Measurements from ENCODE around the gene RAB11FIP4.

Gene RAB11FIP4

DNA sequence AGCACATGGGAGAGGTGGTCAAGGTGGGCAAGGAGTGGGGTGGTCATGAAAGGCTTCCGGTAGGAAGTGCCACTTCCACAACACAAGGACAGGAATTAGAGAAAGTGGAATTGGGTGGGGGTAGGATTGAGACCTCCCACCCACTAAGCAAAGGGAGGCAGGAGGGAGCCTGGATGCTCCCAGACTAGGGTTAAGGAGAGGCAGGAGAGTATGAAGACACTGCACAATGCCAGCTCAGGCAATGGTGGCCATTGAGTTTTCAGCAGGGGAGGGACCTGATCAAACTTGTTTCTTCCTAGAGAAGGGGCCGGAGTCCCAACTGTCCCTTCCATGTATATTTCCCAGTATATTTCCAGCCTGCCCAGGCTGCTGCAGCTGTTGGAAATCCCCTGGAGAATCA lies 3.1 kb upstream of the RAB11FIP4 start:
- no peak for DNase-seq

DNA sequence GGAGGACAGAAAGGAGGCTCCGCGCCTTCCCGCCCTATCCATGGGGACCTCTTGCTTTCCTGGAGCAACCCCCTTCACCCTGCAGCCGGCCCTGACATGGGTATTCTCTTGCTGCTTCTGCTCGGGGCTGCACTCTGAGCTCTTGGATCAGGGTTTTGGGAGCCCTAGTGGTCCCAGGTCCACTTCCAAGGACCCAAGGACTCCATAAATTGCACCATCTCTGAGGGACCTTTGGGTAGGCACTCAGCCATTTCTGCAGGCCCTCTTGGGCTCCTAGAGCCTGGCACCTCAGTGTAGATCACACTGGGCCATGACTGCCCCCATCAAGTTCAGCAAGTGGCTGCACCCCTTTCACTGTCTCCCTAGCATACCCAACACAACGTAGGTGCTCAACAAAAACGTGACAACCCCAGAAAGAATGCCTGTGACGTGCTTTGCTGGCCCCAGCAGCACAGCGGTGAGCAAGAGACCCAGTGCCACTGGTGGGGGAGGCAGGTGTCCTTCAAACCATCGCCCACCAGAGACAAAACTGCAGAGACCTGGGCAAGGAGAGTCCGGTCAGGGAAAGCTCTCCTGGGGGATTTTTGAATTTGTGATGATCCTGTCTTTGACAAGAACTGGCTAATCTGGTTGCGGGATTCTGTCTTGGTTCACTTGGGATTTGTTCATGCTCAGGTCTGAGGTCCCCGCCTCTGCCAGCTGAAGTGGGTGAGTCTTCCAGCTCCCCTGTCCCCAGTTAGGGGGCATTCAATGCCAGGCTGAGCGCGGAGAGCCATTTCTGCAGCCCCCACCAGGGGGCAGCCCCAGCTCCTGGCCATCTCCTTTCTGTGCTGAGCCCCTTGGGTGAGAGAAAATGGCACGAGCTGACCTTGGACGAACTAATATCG lies 2.5 kb upstream of the RAB11FIP4 start:
- peak; percentile 20 for DNase-seq

- no peak for DNase-seq
These were observed 1.7 kb upstream of the RAB11FIP4 start for GRCh38 chr17:31389657-31390381.

GRCh38 chr17:31390426-31390747 lies 1.1 kb upstream of the RAB11FIP4 start:
- no peak for DNase-seq

GRCh38 chr17:31390748-31391495 lies 553 bp upstream of the RAB11FIP4 start:
- no peak for DNase-seq

DNA sequence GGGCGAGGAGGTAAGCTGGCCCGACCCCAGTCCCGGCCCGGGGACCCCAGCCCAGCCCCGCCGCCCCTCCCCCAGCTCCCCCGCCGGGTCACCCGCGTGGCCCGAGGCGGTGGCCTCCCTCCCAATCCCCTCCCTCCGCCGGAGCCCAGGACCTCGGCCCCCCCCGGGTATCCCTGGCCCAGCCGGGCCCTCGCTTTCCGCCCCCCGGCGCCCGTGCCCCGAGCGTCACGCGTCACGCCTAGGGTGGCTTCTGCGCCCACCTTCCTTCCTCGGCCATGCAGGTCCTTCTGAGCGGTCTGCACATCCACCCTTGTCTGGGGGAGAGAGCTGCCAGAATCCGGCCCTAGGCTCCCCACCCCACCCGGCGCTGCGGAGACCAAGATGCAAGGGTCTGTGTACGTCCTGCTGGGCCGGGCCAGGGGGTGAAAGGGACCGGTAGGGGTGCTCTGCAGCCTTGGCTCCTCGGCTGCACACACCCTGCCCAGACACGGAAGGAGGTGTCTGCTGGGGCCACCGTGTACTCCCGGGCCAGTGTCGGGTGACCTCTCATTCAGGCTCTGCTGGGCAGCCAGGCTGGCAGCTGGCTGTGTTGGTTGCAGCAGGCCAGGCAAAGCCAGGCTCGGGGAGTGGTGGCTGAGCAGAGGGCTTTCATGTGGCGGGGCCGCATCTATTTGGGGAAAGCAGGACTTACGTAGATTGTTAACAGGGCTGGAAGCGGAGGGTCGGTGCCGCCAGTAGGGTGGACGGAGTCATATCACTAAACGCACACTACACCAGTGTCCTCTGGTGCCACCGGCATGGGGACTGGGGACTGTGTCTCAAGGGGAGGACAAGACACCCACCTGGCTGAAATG lies 754 bp downstream of the RAB11FIP4 start:
- no peak for DNase-seq

DNA sequence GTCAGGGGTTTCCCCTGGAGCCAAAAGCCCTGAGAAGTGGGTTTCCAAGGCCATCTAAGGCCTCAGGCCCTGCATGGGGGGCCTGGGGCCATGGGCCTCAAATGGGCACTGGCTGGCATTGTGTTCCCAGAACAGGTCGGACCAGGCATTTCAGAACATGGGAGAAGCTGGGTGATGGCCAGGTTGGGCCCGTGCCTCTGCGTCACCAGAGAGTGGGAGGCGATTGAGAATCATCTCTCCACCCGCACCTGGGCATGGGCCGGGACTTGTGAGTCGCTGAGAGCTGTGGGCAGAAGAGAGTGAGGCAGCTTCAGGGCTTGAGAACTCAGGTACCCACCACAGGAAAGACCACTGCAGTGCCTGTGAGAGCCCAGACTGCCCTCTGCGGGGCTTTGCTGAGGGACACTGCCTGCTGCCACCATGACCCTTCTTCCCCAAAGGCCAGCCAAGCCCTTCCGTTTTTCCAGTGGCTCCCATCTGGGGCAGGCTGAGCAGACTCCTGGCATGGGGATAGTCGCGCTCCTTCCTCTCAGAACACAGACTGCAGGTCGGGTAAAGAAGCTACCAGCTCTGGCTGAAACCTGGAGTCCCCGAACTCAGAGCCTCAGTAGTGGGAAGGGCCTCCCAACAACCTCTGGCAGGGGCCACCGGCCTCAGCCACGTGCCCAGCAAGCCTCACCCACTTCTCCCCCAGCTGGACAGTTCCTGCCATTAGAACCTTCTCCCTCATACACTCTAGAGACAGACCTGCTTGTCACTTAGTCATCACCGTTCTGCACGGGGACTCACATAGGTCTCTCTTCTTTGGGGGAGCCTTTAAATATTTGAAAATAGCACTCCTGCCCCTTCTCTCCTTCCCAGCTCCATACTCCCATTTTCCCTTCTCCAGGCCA lies 1.6 kb downstream of the RAB11FIP4 start:
- DNase-seq: no peak

- DNase-seq: no peak
These were observed 2.3 kb downstream of the RAB11FIP4 start for GRCh38 chr17:31393749-31394146.

- DNase-seq: no peak
These were observed 3.1 kb downstream of the RAB11FIP4 start for GRCh38 chr17:31394544-31394943.

DNA sequence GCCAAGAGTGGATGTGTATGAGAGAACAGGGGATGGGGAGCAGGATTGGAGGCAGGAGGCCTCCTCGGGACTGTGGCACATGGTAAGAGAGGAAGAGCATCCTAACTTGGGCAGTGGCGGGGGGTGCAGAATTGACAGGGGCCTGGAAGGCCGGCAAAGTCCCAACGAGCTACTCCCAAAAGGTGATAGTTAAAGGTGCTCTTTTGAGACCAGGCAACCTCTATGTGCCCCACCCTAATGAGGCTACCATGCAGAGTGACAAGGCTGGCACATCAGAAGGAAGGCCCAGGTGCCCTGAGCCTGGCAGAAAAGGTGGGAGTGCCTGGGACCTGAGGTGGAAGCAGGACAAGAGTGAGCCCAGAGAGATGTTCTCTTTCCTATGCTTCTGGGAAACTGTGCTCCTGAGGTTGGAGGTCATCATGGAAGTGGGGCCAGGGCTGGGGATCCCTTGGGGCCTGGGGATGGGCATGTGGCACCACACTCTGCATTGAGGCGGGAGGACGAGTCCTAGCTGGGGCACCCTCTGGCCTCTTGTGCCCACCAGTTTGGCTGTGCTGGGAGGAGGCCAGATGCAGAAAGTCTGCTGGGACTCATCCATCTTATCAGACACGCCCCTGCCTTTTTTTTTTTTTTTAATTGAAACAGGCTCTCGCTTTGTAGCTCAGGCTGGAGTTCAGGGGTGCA lies 5.9 kb downstream of the RAB11FIP4 start:
- no peak for DNase-seq

- no peak for DNase-seq
These were observed 7.2 kb downstream of the RAB11FIP4 start for GRCh38 chr17:31398381-31399311.

DNA sequence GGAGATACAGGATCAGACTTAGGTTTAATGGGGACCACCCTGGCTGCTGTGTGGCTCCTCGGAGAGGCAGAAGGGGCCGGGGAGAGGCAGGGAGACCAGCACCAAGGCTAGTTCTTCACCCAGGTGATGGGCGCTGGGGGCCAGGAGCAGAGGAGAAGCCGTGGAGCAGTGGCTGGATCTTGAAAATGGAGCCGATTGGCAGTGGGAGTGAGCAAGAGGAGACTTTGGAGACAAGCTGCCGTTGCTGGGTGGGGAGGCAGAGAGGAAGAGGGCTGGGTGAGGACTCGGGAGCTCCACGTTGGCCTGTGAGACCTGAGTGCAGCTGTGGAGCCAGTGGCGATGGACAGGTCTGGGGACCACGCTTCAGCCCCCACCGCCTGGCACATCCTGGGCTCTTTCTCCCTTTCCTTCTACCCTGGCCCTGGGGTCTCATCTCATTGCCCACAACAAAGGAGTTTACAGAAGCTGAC lies 9.0 kb downstream of the RAB11FIP4 start:
- no peak for DNase-seq

DNA sequence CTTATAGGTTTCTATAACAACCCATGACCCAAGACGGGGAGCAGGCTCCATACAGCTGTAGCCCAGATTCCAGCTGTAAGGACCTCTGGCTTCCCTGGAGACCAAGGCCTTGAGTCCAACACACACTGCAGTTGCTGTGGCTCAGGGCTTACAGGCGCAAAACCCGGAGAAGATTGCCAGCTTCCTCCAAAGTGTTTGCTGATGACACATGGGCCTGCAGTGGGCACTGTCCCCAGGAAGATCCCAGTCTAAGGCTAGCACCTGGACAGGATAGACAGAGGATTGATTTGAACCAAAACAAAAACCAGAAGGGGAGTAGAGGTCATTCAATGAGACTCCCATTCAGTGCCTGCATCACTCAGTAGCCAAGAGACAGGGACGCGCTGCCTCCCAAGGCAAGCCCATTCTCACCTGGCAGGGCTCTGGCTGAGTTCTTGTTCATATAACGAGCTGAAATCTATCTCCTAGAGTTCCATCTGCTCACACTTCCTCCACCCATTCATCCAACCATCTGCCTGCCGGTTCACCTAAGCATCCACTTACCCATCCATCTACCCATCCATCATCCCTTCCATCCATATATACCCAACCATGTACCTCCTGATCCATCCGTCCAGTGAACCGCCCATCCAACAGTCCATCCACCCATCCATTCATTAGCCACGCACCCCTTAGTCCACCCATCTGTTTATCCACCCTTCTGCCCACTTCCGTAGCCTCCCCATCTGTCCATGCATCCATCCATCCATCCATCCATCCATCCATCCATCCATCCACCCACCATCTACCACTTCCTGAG lies 10.2 kb downstream of the RAB11FIP4 start:
- DNase-seq: no peak

- no peak for DNase-seq
These were observed 12.8 kb downstream of the RAB11FIP4 start for GRCh38 chr17:31404028-31404949.

GRCh38 chr17:31405890-31406371 lies 14.5 kb downstream of the RAB11FIP4 start:
- no peak for DNase-seq

DNA sequence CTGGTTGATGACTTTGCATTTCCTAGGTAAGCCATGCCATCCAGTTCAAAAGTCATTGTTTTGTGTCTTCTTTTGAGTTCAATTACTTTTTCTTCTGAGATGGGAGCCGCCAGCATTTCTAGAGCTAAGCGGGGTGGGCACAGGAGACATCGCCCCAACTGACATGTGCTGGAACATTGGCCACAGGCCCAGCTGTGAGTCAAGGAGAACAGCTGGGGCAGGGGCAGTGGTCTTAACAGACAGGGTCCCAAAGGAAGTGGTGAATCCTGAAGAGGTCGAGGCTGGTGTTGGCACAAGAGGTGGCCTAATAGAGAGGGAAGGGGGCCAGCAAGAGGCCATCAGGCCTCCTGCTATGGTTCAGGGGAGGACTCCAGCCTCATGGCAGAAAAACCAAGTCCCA lies 17.1 kb downstream of the RAB11FIP4 start:
- DNase-seq: no peak

GRCh38 chr17:31411707-31412285 lies 20.3 kb downstream of the RAB11FIP4 start:
- DNase-seq: no peak

All from activated effector memory CD4-positive, alpha-beta T cell treated with Interleukin-2 at 50 U/mL for 16 hours (primary cell).